GM12801 (cell line): ENCODE measurements around the gene ARHGAP10.

Experiments used
- TF ChIP-seq, protein P1 (sequence below): IDR thresholded peaks from one replicate; pipeline ENCODE4 v1.5.1; 2011; ENCODE audit warnings: control low read depth; ENCODE audit not compliant: insufficient read length; ENCODE audit errors: extremely low read depth

ARHGAP10 gene

DNA sequence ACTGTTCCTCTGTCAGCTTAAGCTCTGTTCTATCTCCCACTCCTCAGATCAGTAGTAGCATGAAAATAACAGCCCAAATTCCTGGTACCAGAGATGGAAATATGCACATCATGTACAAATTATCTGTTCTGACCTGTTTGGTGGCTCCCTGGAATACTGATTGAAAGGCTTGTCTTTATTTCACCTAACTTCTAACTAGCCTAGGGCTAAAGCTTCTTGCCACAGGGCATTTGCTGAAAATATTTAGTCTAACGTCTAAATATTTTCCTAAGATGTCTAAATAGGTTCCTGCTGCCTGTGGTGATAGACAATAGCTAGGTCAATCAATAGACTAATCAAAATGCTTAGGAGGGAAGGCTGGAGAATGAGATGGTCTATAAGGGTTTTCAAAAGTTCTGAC lies 35.0 kb upstream of the ARHGAP10 start:
- TF ChIP-seq, protein P1, sequence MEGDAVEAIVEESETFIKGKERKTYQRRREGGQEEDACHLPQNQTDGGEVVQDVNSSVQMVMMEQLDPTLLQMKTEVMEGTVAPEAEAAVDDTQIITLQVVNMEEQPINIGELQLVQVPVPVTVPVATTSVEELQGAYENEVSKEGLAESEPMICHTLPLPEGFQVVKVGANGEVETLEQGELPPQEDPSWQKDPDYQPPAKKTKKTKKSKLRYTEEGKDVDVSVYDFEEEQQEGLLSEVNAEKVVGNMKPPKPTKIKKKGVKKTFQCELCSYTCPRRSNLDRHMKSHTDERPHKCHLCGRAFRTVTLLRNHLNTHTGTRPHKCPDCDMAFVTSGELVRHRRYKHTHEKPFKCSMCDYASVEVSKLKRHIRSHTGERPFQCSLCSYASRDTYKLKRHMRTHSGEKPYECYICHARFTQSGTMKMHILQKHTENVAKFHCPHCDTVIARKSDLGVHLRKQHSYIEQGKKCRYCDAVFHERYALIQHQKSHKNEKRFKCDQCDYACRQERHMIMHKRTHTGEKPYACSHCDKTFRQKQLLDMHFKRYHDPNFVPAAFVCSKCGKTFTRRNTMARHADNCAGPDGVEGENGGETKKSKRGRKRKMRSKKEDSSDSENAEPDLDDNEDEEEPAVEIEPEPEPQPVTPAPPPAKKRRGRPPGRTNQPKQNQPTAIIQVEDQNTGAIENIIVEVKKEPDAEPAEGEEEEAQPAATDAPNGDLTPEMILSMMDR: no peak

DNA sequence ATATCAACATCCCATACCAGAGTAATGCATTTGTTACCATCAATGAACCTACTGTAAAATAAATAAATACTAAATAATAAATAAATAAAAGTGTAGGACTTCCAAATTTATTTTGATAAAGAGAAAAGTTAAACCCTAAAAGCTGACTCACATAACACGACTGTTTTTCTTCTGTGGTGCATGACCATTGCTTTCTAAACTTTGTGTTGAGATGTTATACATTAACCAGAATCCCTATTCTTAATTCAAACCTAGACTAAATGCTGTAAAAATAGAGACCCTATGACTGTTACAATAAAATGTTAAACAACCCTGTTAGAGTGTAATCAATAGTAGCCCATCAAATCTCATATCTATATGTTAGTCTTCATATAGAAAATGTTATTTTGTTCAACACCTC lies 27.0 kb upstream of the ARHGAP10 start:
- TF ChIP-seq, protein P1: no peak

DNA sequence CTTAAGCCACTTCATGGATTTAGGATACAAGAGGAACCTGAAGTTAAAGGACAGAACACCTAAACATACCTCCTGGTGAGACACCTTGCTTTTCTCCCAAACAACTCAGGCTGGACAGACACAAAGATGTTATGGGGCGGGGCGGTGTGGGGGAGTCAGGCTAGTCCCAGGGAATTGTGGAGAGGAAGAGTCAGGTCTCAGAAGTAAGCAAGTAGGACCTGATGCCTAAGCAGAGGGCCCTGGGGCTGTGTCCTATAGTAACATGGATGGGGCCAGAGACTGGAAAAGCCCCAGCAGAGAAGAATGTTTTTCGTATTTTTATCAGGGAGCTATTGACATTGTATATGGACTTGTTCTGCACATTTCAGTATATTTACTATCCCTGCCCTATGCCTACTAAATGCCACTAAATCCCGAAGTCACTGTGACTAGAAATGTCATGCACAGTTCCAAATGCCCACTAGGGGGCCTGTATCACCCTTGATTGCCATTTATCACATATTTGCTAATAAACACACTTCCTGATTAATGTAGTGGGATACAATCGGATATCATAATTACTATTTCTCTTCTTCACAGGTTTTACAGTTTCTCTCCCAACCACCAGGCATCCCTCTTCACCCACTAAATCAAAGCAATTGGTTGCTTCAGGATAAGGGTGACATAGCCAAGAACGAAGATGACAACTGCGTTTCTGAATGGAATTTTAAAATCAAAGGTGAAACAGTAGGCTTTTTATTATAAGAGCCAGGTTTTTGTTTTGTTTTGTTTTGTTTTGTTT lies 23.8 kb upstream of the ARHGAP10 start:
- TF ChIP-seq, protein P1: no peak

DNA sequence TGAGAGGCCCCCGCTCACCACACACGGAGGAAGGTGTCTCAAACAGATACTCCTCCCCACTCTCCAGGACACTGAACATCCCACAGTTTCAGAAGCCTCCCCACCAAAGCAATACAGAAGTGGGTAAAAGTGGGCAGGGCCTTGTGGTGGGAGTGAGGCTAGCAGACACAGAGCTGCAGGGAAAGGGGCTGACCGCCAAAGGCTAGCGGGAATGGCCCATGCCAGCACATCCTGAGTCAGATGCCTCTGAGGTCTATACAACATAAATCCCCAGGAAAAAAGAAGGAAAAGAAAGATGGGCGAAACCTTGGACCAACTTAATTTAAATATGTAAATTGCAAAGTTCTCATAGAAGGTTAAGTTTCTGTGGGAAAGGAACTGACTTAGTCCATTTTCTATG lies 21.9 kb upstream of the ARHGAP10 start:
- TF ChIP-seq, protein P1: no peak

DNA sequence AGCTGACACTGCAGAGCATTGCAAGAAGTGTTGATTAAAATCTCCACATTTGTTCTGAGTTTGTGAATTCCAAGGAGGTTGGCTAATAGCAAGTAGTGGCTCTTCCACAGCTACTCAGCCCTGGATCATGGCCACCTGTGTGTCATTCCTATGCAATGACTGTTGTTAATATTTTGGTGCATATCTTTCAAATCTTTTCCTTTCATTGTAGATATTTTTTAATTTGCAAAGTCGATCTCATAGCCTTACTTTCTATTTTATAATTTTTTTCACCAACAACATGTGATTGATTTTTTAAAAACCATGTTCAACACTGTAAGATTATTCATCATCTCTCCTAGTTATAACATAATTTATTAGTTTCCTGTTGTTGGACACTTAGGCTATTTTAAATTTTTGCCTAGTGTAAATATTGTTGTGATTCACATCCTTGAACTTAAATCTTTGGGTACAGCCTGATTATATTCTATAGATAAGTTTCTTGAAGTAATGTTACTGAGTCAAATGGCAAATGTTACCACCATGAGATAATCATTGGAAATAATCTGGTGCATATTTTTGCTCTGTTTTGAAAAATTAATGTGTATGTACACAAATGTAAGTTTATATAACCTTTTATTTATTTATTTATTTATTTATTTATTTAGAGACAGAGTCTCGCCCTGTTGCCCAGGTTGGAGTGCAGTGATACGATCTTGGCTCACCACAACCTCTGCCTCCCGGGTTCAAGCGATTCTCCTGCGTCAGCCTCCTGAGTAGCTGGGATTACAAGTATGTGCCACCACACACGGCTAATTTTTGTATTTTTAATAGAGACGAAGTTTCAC lies 17.1 kb upstream of the ARHGAP10 start:
- TF ChIP-seq, protein P1: no peak

DNA sequence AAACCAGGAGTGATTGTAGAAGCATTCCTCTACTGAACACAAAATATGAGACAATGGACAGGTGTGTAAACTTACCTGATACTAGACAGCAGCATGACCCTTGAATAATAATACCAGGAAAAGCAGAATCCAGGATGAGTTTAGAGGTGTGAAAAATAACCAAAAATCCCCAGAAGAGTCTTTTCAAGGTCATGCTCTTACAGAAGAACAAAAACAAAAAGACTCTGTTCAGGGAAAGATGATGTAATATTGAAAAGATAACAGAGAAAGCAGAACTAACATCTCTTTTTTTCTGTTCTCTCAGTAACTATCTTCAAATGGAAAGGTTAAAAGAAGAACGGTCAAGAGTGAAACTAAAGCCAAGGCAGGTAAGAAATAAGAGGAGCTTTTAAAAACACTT lies 14.0 kb upstream of the ARHGAP10 start:
- TF ChIP-seq, protein P1: no peak

DNA sequence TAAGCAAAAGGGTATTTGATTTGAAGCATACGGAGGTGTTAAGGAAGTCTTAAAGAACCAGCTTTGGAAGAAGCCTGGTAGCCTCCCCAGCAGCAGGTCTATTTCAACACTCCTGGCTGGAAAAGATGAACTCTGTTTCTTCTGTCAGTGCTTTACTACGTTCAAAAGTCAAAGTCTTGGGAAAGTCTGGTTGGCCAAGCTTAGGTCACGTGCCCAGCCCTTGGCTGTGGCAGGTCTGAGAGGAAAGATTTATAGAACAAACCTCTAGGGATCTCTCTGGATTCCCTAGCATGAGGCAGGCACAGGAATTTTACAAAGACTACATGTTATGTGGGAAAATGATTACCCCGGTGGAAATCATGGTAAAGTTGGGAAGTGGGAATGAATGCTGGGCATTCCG lies 8.6 kb upstream of the ARHGAP10 start:
- TF ChIP-seq, protein P1: no peak
